Fibroblast of villous mesenchyme (primary cell): ENCODE measurements around the gene FOXD1. TPM values are rescaled to one million over a fixed set of nuclear protein-coding genes. Genes with fewer than 3 reads are reported as not detected.

Experiments
- DNase-seq: peaks from one replicate; pipeline ENCODE4 v3.0.0-alpha.2; 2010; ENCODE audit warnings: low read depth
- H3K4me3 ChIP-seq: 2 replicates; pipeline ENCODE4 v1.5.1; 2011; ENCODE audit warnings: low read depth, mild to moderate bottlenecking, low read length
- total RNA-seq: library from RNA; depleted of rRNA; stranded (reverse); fragments of >200 nt; gene quantifications from 2 replicates; pipeline ENCODE4 v1.2.3, GENCODE V29; 2012
- TF ChIP-seq, protein P1 (sequence below): IDR thresholded peaks from 2 replicates; pipeline ENCODE4 v1.5.1; 2012; ENCODE audit warnings: low read depth, mild to moderate bottlenecking, low read length; ENCODE audit not compliant: insufficient read depth

The FOXD1 gene
- total RNA-seq, 1 donor, result 2.2 TPM

DNA sequence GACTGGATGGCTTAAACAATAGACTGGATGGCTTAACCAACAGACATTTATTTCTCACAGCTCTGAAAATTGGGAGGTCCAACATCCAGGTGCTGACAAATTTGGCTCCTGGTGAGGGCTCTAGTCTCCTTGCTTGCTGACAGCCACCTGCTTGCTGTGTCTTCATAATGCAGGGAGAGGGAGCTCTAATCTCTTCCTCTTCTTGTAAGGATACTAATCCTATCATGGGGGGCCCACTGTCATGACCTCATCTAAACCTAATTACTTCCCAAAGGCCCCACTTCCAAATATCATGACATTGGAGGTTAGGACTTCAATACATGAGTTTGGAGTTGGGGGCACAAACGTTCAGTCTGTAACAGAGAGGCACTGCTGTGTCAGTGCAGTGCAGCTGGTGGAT, 26.4 kb downstream of the FOXD1 start:
- TF ChIP-seq, protein P1, sequence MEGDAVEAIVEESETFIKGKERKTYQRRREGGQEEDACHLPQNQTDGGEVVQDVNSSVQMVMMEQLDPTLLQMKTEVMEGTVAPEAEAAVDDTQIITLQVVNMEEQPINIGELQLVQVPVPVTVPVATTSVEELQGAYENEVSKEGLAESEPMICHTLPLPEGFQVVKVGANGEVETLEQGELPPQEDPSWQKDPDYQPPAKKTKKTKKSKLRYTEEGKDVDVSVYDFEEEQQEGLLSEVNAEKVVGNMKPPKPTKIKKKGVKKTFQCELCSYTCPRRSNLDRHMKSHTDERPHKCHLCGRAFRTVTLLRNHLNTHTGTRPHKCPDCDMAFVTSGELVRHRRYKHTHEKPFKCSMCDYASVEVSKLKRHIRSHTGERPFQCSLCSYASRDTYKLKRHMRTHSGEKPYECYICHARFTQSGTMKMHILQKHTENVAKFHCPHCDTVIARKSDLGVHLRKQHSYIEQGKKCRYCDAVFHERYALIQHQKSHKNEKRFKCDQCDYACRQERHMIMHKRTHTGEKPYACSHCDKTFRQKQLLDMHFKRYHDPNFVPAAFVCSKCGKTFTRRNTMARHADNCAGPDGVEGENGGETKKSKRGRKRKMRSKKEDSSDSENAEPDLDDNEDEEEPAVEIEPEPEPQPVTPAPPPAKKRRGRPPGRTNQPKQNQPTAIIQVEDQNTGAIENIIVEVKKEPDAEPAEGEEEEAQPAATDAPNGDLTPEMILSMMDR, result no peak
- H3K4me3 ChIP-seq, result no peak overlapping the region
- no peak for DNase-seq

DNA sequence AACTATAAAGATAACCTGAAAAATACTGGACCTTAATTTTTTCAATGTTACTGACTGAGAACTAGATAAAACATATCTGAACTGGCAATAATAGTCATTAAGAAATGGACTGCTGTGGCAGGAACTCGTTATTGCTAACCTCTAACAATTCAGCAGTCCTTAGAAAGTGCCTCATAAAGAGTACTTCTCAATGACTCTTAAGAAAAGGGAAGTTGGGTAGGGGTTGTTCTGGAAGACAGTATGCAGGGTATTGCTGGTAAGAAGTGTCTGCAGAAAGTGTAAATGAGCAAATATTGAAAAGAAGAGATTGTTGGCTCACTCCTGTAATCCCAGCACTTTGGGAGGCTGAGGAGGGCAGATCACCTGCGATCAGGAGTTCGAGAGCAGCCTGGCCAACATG, 27.9 kb downstream of the FOXD1 start:
- DNase-seq, result no peak
- TF ChIP-seq, protein P1, result no peak
- no peak overlapping the region for H3K4me3 ChIP-seq

- DNase-seq, result peak; percentile 45
- H3K4me3 ChIP-seq, result peak overlapping the region; percentile 11
- TF ChIP-seq, protein P1, result no peak
Measured at GRCh38 chr5:73419465-73420390, 28.8 kb downstream of the FOXD1 start.

DNA sequence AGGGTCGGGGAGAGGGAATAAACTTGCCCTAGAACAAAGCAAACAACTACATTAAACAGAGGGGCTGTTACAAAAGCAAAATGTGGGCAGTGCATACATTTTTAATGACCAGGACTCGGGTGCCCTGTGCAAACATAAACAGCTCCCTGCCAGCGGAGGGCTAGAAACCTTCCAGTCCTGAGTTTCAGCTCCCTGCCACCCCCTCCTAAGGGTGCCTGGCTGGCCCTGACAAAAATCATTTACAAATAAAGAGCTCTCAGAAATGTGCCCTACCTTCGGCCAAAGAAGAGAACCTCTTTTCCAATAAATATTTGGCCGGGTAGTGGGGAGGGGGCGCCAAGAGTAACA, 29.5 kb downstream of the FOXD1 start:
- no peak for DNase-seq
- no peak overlapping the region for H3K4me3 ChIP-seq
- TF ChIP-seq, protein P1, result no peak

DNA sequence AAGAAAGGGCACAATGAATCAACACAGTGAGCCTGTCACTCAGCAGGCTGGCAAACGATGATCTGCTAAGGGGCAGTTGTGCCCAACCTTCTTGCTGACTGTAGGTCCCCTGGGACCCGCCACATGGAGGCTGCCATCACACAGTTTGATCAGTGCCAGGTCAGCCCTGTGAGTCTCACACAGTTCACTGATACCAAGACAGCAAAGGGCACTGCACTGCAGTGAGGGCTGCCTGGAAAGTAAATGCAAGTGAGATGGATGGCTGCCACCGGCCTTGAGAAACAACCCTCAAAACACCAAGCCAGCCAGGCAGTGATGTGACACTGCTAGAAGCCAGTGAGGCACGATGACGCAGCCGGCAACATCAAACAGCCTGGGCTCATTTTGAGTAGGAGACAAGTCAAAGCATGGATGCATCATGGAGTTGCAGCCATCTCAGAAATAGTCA, 30.3 kb downstream of the FOXD1 start:
- DNase-seq, result no peak
- TF ChIP-seq, protein P1, result no peak
- H3K4me3 ChIP-seq, result no peak overlapping the region

DNA sequence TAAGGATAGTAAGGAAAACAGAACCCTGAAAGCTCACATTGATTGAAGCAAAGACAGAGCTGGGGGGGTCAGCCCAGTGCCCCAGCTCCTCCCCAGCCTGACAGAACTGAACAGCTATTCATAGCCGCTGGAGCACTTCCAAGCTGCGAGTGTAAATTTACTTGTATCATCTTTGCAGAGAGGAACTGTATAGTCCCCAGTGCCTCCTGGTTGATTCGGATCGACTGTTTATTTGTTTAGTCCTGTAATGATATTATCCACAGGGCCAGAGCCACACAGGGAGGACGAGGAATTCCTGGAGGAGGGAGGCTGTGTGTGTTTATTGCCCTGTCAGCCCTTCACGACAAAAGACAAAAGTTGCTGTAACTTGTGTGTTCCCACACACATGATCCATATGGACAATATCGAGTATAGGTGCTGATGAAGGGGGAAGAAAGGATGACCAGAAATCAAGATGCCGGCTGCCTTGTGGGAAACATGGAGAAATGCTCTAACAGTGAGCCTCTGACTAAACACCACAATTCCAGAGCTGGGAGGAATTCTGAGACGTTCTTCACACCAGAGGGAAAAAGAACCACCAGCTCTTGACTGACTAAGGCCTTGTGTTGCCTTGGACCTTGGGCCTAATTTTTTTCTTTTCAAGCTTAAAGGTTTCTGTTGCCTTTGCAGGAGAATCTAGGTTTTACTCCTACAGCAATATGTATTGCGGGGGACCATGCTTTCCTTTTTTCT, 31.1 kb downstream of the FOXD1 start:
- TF ChIP-seq, protein P1, result no peak
- no peak for DNase-seq
- H3K4me3 ChIP-seq, result no peak overlapping the region
